ENCODE data around the gene PIAS1.

Gene PIAS1

DNA sequence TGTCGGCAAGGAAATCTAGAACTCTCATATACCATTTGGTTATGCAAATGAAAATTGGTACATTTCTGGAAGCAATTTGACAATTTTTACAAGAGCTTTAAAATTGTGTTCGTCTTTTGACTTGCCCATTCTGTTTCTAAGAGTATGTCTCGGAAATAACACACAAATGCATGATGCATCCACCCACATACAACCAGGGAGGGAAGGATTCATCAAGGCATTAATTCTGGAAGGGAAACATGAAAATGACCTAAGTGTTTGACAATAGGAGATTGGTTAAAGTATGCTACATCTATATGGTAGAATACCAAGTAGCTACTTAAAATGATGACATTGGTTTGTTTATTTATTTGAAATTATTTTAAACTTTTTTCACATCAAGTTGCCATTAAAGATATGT, 58.6 kb downstream of the PIAS1 start:
- no peak for DNase-seq (ENCODE audit: extremely low read depth, low read depth)
- no peak overlapping the region for H3K4me3 ChIP-seq (replicated peaks; ENCODE audit: low read depth, low read length)
- TF ChIP-seq, protein P1, sequence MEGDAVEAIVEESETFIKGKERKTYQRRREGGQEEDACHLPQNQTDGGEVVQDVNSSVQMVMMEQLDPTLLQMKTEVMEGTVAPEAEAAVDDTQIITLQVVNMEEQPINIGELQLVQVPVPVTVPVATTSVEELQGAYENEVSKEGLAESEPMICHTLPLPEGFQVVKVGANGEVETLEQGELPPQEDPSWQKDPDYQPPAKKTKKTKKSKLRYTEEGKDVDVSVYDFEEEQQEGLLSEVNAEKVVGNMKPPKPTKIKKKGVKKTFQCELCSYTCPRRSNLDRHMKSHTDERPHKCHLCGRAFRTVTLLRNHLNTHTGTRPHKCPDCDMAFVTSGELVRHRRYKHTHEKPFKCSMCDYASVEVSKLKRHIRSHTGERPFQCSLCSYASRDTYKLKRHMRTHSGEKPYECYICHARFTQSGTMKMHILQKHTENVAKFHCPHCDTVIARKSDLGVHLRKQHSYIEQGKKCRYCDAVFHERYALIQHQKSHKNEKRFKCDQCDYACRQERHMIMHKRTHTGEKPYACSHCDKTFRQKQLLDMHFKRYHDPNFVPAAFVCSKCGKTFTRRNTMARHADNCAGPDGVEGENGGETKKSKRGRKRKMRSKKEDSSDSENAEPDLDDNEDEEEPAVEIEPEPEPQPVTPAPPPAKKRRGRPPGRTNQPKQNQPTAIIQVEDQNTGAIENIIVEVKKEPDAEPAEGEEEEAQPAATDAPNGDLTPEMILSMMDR (IDR thresholded peaks at IDR 0.05; ENCODE audit: low read depth, low read length, missing control alignments), result no peak

DNA sequence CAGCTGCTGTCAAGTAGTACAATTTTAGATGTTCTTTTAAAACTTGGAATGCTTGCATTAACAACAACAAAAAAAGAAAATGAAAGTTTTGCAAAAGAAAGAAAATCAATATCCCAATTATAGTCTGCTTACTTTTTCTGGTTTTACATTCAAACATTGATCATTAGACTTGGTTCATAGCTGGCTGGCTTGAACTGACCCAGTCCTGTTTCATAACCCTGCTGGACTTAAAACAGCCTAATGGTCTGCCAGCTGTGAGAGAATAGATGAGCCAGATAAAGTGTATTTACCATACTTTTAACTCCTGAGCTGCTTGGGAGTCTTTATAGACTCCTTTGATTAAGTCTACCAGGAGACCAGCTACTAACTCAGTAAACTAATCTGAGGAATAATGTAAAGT, 59.2 kb downstream of the PIAS1 start:
- TF ChIP-seq, protein P1 (IDR thresholded peaks at IDR 0.05; ENCODE audit: low read depth, low read length, missing control alignments), result no peak
- DNase-seq (ENCODE audit: extremely low read depth, low read depth), result no peak
- H3K4me3 ChIP-seq (replicated peaks; ENCODE audit: low read depth, low read length), result no peak overlapping the region

DNA sequence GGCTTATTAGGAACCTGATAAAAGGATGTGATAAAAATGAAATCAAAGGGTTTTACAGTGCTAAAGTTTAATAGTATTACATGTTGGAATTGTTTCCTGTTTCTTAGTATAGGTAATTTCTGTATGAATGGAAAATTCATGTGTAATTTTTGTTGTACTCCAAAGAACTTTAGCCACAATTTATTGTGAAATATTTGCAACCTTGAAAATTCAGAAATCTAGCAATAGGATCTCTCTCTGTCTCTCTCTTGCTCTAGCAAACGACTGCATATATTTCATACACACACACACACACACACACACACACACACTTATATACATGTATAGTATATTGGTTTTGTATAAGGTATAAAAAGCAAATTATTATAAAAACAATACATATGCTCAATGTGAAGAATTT, 59.6 kb downstream of the PIAS1 start:
- TF ChIP-seq, protein P1 (IDR thresholded peaks at IDR 0.05; ENCODE audit: low read depth, low read length, missing control alignments), result no peak
- DNase-seq (ENCODE audit: extremely low read depth, low read depth), result no peak
- no peak overlapping the region; the same call in 1 of the 2 replicates for H3K4me3 ChIP-seq (replicated peaks; ENCODE audit: low read depth, low read length)

DNA sequence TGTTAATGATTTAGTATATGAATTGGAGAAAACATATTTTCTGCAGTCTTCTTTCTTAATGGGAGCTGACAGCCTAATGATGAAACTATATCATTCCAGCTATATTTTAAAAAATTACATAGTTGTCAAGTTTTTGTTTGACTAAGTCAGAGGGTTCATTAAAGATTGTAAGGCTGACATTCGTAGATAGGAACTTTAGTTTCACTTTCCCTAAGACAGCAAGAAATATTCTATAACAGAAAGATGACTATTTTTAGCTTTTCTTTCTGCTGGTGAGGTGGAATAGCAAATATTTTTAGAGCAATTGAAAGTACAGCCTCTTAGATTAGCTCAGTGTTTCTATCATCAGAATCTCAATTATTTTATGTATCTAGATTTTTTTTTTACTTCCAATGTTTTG, 60.2 kb downstream of the PIAS1 start:
- H3K4me3 ChIP-seq (replicated peaks; ENCODE audit: low read depth, low read length), result no peak overlapping the region; the same call in 1 of the 2 replicates
- TF ChIP-seq, protein P1 (IDR thresholded peaks at IDR 0.05; ENCODE audit: low read depth, low read length, missing control alignments), result no peak
- DNase-seq (ENCODE audit: extremely low read depth, low read depth), result no peak

DNA sequence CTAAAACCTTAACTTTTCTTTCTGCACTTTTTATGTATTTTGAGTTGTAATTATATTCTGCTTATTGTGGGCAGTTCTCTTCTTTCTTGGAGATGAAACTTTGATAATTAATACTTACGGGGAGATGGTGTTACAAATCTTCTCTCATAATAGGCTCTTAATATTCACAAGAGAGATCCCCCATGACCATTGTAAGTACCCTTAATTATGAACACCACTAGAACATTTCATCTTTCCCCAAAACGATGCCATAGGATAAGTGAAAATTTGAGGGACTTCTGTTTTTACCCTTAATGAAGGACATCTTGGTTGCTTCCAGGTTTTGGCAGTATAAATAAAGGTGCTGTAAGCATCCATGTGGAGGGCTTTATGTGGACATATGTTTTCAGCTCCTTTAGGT, 60.7 kb downstream of the PIAS1 start:
- TF ChIP-seq, protein P1 (IDR thresholded peaks at IDR 0.05; ENCODE audit: low read depth, low read length, missing control alignments), result no peak
- no peak overlapping the region for H3K4me3 ChIP-seq (replicated peaks; ENCODE audit: low read depth, low read length)
- no peak for DNase-seq (ENCODE audit: extremely low read depth, low read depth)

DNA sequence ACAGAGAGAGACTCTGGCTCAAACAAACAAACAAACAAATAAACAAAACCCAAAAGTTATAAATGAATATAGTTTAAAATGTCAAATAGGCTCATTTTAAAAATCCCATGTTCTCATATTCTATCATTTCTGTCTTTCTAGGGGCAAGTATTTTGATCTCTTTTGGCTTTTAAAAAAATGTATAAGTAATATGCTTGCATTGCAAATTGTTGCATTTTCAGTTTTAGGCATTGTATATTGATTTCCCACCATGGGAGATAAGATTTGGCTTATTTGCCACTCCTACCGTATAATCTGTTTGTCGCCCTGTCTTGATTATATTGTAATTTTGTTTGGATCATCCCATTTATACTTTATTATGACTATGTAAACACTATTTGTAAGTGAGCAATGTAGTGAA, 70.6 kb downstream of the PIAS1 start:
- no peak for DNase-seq (ENCODE audit: extremely low read depth, low read depth)
- TF ChIP-seq, protein P1 (IDR thresholded peaks at IDR 0.05; ENCODE audit: low read depth, low read length, missing control alignments), result no peak
- no peak overlapping the region for H3K4me3 ChIP-seq (replicated peaks; ENCODE audit: low read depth, low read length)

DNA sequence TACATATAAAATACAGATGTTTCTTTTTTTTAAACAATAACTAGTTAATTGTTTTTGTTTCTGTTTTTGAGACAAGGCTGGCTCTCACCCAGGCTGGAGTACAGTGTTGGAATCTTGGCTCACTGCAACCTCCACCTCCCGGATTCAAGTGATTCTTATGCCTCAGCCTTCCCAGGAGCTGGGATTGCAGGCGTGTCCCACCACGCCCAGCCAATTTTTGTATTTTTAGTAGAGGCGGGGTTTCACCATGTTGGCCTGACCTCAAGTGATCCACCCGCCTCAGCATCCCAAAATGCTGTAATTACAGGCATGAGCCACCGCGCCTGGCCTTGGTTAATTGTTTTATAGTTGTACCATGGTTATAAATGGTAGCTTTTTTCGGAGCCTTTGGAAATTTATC, 72.3 kb downstream of the PIAS1 start:
- TF ChIP-seq, protein P1 (IDR thresholded peaks at IDR 0.05; ENCODE audit: low read depth, low read length, missing control alignments), result no peak
- DNase-seq (ENCODE audit: extremely low read depth, low read depth), result no peak
- no peak overlapping the region for H3K4me3 ChIP-seq (replicated peaks; ENCODE audit: low read depth, low read length)

Measured in HFF-Myc (cell line).